ENCODE measurements around the gene NAP1L4.
A peak's percentile ranks its signal among the peaks of the same experiment; 100 is the strongest.

The NAP1L4 gene

DNA sequence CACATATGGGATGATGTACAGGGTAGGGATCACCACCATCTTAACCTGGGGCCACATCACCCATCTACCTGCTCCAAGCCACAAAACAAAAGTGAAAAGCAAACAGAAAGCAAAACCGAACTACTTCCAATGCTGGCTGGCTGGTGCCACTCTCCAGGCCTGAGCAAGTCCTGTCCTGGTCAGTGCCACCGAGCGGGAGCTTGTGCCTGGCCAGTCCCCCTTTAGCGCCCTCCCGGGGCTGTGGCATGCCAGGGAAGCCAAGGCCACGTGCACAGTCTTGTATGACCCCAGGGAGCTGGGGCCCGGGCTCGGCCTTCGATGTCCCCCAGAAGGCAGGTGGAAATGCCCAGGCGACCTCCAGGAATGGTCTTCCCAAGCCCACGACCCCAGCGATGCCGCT, 17.9 kb upstream of the NAP1L4 start:
- H3K27ac ChIP-seq (ENCODE audit: low read depth, low read length) = no peak overlapping the region
- peaks cover 69% of the 10 kb centered on the region for H3K36me3 ChIP-seq (ENCODE audit: insufficient read depth, low read length)
- no peaks in the 10 kb centered on the region for H3K4me1 ChIP-seq (ENCODE audit: insufficient read depth, low read length)
- H3K27me3 ChIP-seq (ENCODE audit: control insufficient read depth in 1 of 2, insufficient read depth in 2 of 2, low read length in 2 of 2) = no peaks in the 10 kb centered on the region
- H3K9me3 ChIP-seq (ENCODE audit: low read length) = no peaks in the 10 kb centered on the region
- H3K9ac ChIP-seq (ENCODE audit: low read length) = no peak overlapping the region
- no peak overlapping the region for H3K4me3 ChIP-seq (ENCODE audit: low read depth in 1 of 2, low read length in 2 of 2)

DNA sequence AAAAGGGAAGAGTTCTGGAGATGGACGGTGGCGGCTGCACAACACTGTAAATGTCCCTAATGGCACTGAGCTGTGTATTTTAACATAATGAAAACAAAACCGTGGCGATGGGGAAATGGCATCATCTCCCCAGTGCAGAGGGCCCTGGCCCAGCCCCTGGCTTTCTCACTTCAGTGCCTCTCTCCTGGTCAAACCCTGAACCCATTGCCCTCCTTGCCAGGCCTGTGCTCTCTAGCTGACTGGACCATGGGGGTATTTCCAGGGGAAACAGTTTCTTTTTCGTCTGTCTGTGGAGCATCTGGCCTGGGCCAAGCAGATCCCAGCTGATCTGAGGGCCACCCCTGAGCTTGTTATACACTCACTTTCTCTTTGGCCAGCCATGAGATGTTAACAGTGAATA, 17.4 kb upstream of the NAP1L4 start:
- H3K36me3 ChIP-seq (ENCODE audit: insufficient read depth, low read length) = peaks cover 65% of the 10 kb centered on the region
- H3K27me3 ChIP-seq (ENCODE audit: control insufficient read depth in 1 of 2, insufficient read depth in 2 of 2, low read length in 2 of 2) = no peaks in the 10 kb centered on the region
- H3K9me3 ChIP-seq (ENCODE audit: low read length) = no peaks in the 10 kb centered on the region
- no peak overlapping the region for H3K9ac ChIP-seq (ENCODE audit: low read length)
- H3K4me3 ChIP-seq (ENCODE audit: low read depth in 1 of 2, low read length in 2 of 2) = no peak overlapping the region
- H3K4me1 ChIP-seq (ENCODE audit: insufficient read depth, low read length) = no peaks in the 10 kb centered on the region
- no peak overlapping the region for H3K27ac ChIP-seq (ENCODE audit: low read depth, low read length)

DNA sequence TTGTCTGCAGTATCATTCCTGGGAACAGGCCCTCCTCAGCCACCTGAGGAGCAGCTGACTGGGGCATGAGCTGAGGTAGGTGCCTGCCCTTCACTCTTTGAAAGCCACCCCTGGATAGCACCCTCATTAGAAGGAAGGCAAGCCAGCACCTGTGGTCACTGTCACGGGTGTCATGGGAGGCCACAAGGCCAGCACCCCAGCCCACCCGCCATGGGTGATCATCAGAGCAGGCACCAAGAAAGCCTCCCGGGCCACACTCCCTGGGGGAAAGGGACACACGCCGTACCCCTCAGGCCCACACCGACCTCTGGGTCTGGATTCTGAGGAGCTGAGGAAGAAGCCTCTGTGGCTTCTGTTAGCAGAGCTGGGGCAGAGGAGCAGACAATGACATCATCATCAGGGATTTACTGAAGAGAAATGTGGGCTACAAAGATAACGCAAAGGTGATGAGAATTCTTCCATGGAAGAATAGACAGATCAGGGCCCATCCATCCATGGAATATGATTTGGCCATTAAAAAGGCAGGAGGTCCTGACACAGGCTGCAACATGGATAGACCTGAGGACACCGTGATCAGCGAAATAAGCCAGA, 16.7 kb upstream of the NAP1L4 start:
- peaks cover 65% of the 10 kb centered on the region for H3K36me3 ChIP-seq (ENCODE audit: insufficient read depth, low read length)

DNA sequence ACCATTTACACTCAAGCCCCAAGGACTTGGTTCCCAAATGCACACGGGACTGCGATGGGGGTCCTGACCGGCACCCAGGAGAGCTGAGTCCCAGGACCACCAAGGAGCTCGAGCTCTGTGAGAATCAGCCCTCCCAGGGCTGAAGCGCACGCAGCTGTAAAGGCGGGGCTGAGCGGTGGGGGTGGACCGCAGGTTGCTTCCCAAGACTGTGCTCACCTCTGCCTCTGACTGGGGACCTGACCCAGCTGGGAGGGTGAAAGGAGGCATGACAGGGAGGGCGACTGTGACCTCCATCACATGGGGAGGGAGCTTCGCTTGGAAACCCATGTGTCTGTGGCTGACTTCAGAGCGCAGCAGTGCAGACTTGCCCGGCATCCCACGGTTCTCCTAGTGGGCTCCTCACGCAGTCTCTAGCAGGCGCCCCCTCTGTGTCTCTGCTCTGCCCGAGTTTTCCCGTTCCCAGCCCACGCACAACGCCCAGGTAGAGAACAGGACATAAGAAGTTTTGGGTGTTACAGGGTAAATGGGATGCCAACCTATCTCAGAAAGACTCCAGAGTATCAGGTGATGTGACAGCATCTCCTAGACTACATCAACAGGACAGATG, 15.4 kb upstream of the NAP1L4 start:
- no peak overlapping the region for H3K9ac ChIP-seq (ENCODE audit: low read length)
- H3K4me3 ChIP-seq (ENCODE audit: low read depth in 1 of 2, low read length in 2 of 2) = no peak overlapping the region
- H3K9me3 ChIP-seq (ENCODE audit: low read length) = no peaks in the 10 kb centered on the region
- peaks cover 74% of the 10 kb centered on the region for H3K36me3 ChIP-seq (ENCODE audit: insufficient read depth, low read length)
- H3K27me3 ChIP-seq (ENCODE audit: control insufficient read depth in 1 of 2, insufficient read depth in 2 of 2, low read length in 2 of 2) = no peaks in the 10 kb centered on the region
- H3K27ac ChIP-seq (ENCODE audit: low read depth, low read length) = no peak overlapping the region
- H3K4me1 ChIP-seq (ENCODE audit: insufficient read depth, low read length) = no peaks in the 10 kb centered on the region

More for the DNA sequence above, 16.7 kb upstream of the NAP1L4 start:
- no peaks in the 10 kb centered on the region for H3K9me3 ChIP-seq (ENCODE audit: low read length)
- H3K27ac ChIP-seq (ENCODE audit: low read depth, low read length) = no peak overlapping the region
- no peak overlapping the region for H3K4me3 ChIP-seq (ENCODE audit: low read depth in 1 of 2, low read length in 2 of 2)
- H3K27me3 ChIP-seq (ENCODE audit: control insufficient read depth in 1 of 2, insufficient read depth in 2 of 2, low read length in 2 of 2) = no peaks in the 10 kb centered on the region
- no peaks in the 10 kb centered on the region for H3K4me1 ChIP-seq (ENCODE audit: insufficient read depth, low read length)
- H3K9ac ChIP-seq (ENCODE audit: low read length) = no peak overlapping the region

DNA sequence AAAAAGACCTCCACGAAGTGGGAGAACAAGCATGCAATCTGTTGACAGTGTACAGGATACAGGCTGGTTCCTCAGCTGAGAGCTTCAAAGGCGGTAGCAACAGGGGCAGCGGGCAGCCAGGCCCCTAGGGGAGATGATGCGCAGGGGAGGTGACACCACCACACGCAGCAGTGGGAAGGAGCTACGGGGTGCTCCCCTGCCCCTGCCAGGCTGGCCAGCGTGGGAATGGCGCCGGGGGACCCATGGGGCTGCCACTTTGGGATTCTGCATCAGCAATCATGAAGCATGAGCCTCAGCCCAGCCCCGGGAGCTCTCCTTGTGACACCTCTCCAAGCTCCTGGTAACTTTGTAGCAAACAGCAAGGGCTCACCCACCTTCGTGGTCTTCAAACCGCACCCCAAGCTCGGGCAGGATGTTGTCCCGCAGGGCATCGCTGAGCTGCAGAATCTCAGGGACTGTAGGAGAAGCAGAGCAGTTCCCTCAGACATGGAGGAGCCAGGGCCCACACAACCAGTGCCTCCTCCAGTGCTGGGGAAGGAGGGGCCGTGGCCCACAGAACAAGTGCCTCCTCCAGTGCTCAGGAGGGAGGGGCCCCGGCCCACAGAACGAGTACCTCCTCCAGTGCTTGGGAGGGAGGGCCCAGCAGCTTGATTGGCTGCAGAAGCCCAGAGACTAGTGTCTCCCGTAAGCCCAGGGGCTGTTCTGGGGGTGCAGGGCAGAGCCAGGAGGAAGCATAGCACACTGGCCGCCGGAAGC, 14.6 kb upstream of the NAP1L4 start:
- Histone ChIP-seq H3K4me1 (ENCODE audit: insufficient read depth, low read length) (peaks cover 4% of the 10 kb centered on the region), H3K9me3 (ENCODE audit: low read length) (no peaks in the 10 kb centered on the region), H3K4me3 (ENCODE audit: low read depth in 1 of 2, low read length in 2 of 2) (no peak overlapping the region), H3K9ac (ENCODE audit: low read length) (no peak overlapping the region), H3K27me3 (ENCODE audit: control insufficient read depth in 1 of 2, insufficient read depth in 2 of 2, low read length in 2 of 2) (no peaks in the 10 kb centered on the region), H3K36me3 (ENCODE audit: insufficient read depth, low read length) (peaks cover 73% of the 10 kb centered on the region), H3K27ac (ENCODE audit: low read depth, low read length) (no peak overlapping the region)

DNA sequence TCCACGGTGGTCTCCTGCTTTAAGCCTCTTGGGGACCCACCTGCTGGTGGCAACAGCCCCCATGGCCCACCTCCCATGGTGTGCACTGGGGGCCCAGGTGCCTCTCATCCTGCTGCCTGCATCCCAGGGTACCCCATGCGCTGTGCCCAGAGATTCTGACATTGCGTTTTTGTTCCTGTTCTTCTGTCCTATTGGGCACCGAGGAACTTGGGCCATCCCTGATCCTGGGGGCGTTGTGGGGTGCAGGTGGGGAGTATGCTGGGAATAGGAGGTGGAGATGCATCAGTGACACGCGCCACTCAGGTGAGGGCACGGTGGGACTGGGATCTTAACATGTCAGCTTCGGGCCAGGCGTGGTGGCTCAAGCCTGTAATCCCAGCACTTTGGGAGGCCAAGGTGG, 12.4 kb upstream of the NAP1L4 start:
- H3K9me3 ChIP-seq (ENCODE audit: low read length) = no peaks in the 10 kb centered on the region
- no peak overlapping the region for H3K4me3 ChIP-seq (ENCODE audit: low read depth in 1 of 2, low read length in 2 of 2)
- no peak overlapping the region for H3K9ac ChIP-seq (ENCODE audit: low read length)
- H3K4me1 ChIP-seq (ENCODE audit: insufficient read depth, low read length) = peaks cover 22% of the 10 kb centered on the region
- H3K27me3 ChIP-seq (ENCODE audit: control insufficient read depth in 1 of 2, insufficient read depth in 2 of 2, low read length in 2 of 2) = no peaks in the 10 kb centered on the region
- no peak overlapping the region for H3K27ac ChIP-seq (ENCODE audit: low read depth, low read length)
- peaks cover 64% of the 10 kb centered on the region for H3K36me3 ChIP-seq (ENCODE audit: insufficient read depth, low read length)

DNA sequence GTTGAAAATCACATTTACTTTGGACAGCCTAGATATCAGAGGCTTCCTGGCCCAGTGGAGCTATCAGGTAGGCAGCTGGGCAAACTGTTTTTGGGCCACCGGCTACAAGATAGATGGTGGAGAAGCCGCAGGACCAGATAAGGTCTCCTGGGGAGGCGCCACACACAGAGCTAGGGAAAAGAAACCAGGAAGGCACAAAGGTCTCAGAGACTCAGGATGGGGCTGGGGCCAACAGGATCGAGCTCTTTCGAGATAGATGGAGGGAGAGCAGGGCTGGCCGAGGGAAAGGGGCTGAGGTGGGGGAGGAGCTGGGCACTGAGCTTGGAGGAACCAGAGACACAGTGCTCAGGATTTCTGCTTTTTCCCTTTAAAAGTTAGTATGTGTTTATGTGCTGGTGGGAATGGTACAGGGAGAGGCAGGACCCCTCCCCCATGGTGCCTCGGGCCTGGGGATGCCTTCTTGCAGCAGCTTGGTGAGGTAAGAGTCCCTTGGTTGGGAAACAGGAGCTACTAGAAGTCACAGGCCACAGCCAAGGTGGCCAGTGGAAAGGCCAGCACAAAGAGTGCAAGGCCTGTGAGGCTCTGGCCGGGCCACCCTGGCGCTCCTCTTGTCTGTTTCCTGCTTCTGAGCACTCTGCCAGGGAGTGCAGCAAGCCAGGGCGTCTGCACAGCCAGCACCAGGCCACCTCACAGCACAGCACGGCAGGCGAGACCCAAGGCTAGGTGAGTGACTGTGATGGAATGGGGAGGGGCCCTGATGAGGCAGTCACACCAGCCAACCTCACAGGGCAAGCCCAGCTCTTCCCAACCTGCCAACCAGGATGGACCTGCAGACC, 11.5 kb upstream of the NAP1L4 start:
- Histone ChIP-seq H3K4me1 (ENCODE audit: insufficient read depth, low read length) (peaks cover 22% of the 10 kb centered on the region), H3K36me3 (ENCODE audit: insufficient read depth, low read length) (peaks cover 56% of the 10 kb centered on the region), H3K4me3 (ENCODE audit: low read depth in 1 of 2, low read length in 2 of 2) (no peak overlapping the region), H3K9ac (ENCODE audit: low read length) (no peak overlapping the region), H3K9me3 (ENCODE audit: low read length) (no peaks in the 10 kb centered on the region), H3K27me3 (ENCODE audit: control insufficient read depth in 1 of 2, insufficient read depth in 2 of 2, low read length in 2 of 2) (no peaks in the 10 kb centered on the region), H3K27ac (ENCODE audit: low read depth, low read length) (no peak overlapping the region)

DNA sequence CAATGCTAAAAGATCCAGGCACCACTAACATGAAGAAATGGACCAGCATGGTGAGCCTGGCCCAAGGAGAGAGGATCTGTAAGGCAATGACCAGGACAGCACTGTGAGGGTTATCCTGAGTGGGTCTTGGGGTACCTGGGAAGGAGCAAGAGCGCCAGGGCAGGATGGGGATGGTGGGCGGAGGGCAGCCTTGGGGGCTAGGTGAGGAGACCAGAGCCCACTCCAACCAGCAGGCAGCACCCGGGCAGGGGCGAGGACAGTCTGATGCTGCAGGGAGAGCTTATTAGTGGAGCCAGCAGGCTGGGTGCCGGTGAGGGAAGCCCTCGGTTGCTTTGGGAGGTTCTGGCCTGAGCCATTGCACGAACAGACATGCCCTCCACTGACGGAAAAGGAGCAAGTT, 10.7 kb upstream of the NAP1L4 start:
- no peak overlapping the region for H3K4me3 ChIP-seq (ENCODE audit: low read depth in 1 of 2, low read length in 2 of 2)
- no peak overlapping the region for H3K9ac ChIP-seq (ENCODE audit: low read length)
- peaks cover 22% of the 10 kb centered on the region for H3K4me1 ChIP-seq (ENCODE audit: insufficient read depth, low read length)
- no peaks in the 10 kb centered on the region for H3K27me3 ChIP-seq (ENCODE audit: control insufficient read depth in 1 of 2, insufficient read depth in 2 of 2, low read length in 2 of 2)
- H3K9me3 ChIP-seq (ENCODE audit: low read length) = no peaks in the 10 kb centered on the region
- H3K27ac ChIP-seq (ENCODE audit: low read depth, low read length) = no peak overlapping the region
- H3K36me3 ChIP-seq (ENCODE audit: insufficient read depth, low read length) = peaks cover 52% of the 10 kb centered on the region

DNA sequence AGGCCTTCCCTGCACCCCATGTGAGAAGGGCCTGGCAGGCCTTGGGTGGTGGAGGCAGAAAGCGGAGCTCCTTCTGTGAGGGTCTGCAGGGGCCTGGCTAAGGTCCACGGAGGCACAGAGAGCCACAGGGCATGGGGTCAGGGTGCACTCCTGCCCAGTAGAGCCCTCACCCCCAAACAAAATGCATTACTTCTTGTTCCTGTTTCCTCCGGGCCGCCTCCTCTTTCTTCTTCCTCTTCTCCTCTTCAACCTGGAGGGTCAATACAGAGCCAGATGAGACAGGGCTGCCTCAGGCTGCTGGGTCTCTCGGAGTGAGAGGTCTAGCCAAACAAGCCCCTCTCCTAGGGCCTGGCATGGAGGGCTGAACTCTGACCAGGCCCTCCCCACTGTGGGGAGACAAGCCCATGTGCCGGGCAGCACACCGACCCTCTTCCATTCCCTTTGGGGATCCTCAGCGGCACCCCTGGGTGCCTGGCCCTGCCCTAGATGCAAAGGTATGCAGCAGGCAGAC, 10.3 kb upstream of the NAP1L4 start:
- no peak overlapping the region for H3K27ac ChIP-seq (ENCODE audit: low read depth, low read length)
- peaks cover 49% of the 10 kb centered on the region for H3K36me3 ChIP-seq (ENCODE audit: insufficient read depth, low read length)
- no peak overlapping the region for H3K9ac ChIP-seq (ENCODE audit: low read length)
- no peak overlapping the region for H3K4me3 ChIP-seq (ENCODE audit: low read depth in 1 of 2, low read length in 2 of 2)
- no peaks in the 10 kb centered on the region for H3K27me3 ChIP-seq (ENCODE audit: control insufficient read depth in 1 of 2, insufficient read depth in 2 of 2, low read length in 2 of 2)
- peaks cover 22% of the 10 kb centered on the region for H3K4me1 ChIP-seq (ENCODE audit: insufficient read depth, low read length)
- no peaks in the 10 kb centered on the region for H3K9me3 ChIP-seq (ENCODE audit: low read length)

DNA sequence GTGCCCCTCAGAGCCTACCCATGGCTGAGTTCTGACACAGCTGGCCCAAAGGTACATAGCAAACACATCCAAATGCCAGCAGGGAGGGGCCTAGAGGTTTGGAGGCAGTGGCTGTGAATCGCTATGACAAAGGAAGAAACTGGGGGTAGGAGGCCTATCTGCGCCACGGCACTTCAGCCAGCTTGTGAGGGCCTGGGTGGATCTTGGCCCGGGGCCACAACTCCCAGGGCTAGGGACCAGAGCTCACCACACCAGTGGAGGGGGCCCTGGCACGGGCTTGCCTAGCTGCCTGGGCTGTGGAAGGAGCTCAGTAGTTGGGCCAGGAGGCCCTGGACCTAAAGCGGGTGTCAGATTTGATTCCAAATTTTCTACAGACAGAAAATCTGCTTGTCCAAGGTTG, 9.4 kb upstream of the NAP1L4 start:
- H3K9ac ChIP-seq (ENCODE audit: low read length) = no peak overlapping the region
- H3K4me1 ChIP-seq (ENCODE audit: insufficient read depth, low read length) = peaks cover 22% of the 10 kb centered on the region
- peaks cover 44% of the 10 kb centered on the region for H3K36me3 ChIP-seq (ENCODE audit: insufficient read depth, low read length)
- H3K27me3 ChIP-seq (ENCODE audit: control insufficient read depth in 1 of 2, insufficient read depth in 2 of 2, low read length in 2 of 2) = no peaks in the 10 kb centered on the region
- no peak overlapping the region for H3K4me3 ChIP-seq (ENCODE audit: low read depth in 1 of 2, low read length in 2 of 2)
- H3K27ac ChIP-seq (ENCODE audit: low read depth, low read length) = peak overlapping the region; percentile 61
- no peaks in the 10 kb centered on the region for H3K9me3 ChIP-seq (ENCODE audit: low read length)
